Measurements from ENCODE around the gene RNF5.
"Not testable (repeated sequence)": the region's sequence is repeated elsewhere in the genome, so short reads cannot be mapped to it uniquely, and the experiment has no call there.

RNF5 gene

DNA sequence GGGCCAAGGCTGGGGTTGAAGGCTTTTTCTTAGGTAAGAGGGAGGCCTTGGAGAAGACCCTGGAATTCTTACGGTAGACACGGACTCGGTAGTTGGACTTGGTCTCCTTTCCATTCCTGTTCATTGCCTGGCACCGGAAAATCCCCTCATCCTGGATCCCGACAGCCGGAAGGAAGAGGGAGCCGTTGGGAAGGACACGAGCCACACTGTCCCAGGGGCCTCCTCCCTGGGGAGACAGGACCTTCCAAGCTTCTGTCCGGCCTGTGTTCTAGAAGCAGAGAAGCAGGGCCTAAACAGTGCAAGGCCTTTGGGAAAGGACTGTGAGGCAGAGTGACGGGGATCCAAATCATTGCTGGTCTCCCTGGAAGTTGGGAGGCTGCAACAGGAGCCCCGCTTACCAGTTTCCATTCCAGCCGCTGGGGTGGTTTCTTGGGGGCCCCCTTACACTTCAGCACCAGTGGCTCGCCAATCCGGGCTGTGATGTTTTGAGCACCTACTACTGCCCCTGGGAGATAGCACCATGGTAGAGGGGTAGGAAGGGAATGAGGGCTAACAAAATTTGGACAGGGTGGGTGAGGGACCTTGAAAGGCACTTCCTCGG, 5.4 kb downstream of the RNF5 start:
- Histone ChIP-seq H3K36me3 (ENCODE audit: control insufficient read depth, insufficient read depth, low read length) (peaks cover 27% of the 10 kb centered on the region), H3K4me1 (ENCODE audit: control insufficient read depth, insufficient read depth, low read length) (peaks cover 15% of the 10 kb centered on the region), H3K4me3 (ENCODE audit: insufficient read depth, low read depth, low read length) (no peak overlapping the region), H3K27me3 (ENCODE audit: control insufficient read depth, insufficient read depth, low read length, poor library complexity, severe bottlenecking) (no peaks in the 10 kb centered on the region), H3K27ac (ENCODE audit: insufficient read depth, low read depth, low read length, poor library complexity, severe bottlenecking) (no peak overlapping the region), H3K9me3 (ENCODE audit: control insufficient read depth, low read length) (no peaks in the 10 kb centered on the region)
- WGBS, 2 experiments = 92 to 93% methylated on average over 15 of the region's 15 CpGs

DNA sequence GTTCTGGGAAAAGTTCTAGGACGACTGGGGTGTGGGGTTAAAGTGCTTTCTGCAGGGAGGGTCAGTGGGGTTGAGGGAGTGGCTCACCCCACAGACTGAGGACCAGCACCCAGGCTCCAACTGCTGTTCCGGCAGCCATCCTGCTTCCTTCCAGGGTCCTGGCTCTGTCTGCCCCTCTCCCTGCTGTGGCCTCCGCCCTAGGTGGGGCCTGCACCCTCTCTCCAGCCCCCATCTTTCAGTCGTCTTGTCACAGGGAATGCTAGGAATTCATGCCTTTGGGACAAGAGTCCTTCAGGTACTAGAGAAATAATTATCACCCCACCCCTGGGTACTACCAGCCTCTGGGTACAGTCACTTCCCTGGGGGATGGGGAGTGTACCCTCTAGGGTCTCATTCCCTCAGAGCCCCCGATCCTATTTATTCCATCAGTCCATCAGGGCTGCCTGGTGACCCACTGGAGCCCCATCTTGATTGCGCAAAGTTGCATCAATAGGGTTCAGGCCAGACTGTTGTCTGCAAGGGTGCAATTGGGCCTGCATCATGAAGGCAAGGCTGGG, 6.0 kb downstream of the RNF5 start, which contains the start of gene AGER:
AGER (minus strand) TSS at position 170 of the 557 bp plus-strand sequence; CDS start at position 139, 31 bp downstream.
- H3K36me3 ChIP-seq (ENCODE audit: control insufficient read depth, insufficient read depth, low read length) = peaks cover 27% of the 10 kb centered on the region
- peaks cover 15% of the 10 kb centered on the region for H3K4me1 ChIP-seq (ENCODE audit: control insufficient read depth, insufficient read depth, low read length)
- H3K27ac ChIP-seq (ENCODE audit: insufficient read depth, low read depth, low read length, poor library complexity, severe bottlenecking) = no peak within 1 kb of the TSS
- 85 to 87% methylated on average over 6 of the region's 6 CpGs for WGBS, 2 experiments
- H3K27me3 ChIP-seq (ENCODE audit: control insufficient read depth, insufficient read depth, low read length, poor library complexity, severe bottlenecking) = no peaks in the 10 kb centered on the region
- no peak within 1 kb of the TSS for H3K4me3 ChIP-seq (ENCODE audit: insufficient read depth, low read depth, low read length)
- no peaks in the 10 kb centered on the region for H3K9me3 ChIP-seq (ENCODE audit: control insufficient read depth, low read length)

DNA sequence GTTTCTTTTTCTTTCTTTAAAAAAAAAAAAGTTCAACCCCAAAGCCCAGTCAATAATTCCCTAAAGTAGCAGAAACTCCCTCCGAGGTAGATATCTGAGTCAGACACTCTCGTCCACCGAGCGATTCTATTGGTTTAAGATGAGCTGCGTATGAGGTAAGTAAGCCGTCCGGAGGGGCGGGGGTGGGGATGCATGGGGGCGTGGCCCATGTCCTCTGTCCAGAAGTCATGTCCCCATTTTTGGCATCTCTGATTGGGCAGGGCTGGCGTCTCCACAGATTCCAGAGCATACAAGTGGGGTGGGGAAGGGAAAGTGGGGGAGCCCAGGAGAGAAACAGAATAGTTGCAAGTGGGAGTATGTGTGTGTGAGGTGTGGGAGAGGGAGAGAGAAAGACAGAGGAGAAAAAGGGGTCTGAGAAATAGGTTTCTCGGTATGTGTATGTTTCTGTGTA, 7.5 kb downstream of the RNF5 start:
- H3K36me3 ChIP-seq (ENCODE audit: control insufficient read depth, insufficient read depth, low read length) = peaks cover 27% of the 10 kb centered on the region
- not testable (repeated sequence) for H3K9me3 ChIP-seq (ENCODE audit: control insufficient read depth, low read length); H3K27me3 ChIP-seq (ENCODE audit: control insufficient read depth, insufficient read depth, low read length, poor library complexity, severe bottlenecking); H3K27ac ChIP-seq (ENCODE audit: insufficient read depth, low read depth, low read length, poor library complexity, severe bottlenecking); H3K4me3 ChIP-seq (ENCODE audit: insufficient read depth, low read depth, low read length)
- 31 to 38% methylated on average over 10 to 11 of the region's 11 CpGs for WGBS, 2 experiments
- H3K4me1 ChIP-seq (ENCODE audit: control insufficient read depth, insufficient read depth, low read length) = peaks cover 13% of the 10 kb centered on the region

GRCh38 chr6:32186151-32186840, 8.1 kb downstream of the RNF5 start:
- 90 to 93% methylated on average over 10 of the region's 10 CpGs for WGBS, 2 experiments
- not testable (repeated sequence) for H3K27me3 ChIP-seq (ENCODE audit: control insufficient read depth, insufficient read depth, low read length, poor library complexity, severe bottlenecking); H3K27ac ChIP-seq (ENCODE audit: insufficient read depth, low read depth, low read length, poor library complexity, severe bottlenecking); H3K9me3 ChIP-seq (ENCODE audit: control insufficient read depth, low read length); H3K4me3 ChIP-seq (ENCODE audit: insufficient read depth, low read depth, low read length)
- H3K4me1 ChIP-seq (ENCODE audit: control insufficient read depth, insufficient read depth, low read length) = peaks cover 16% of the 10 kb centered on the region
- peaks cover 27% of the 10 kb centered on the region for H3K36me3 ChIP-seq (ENCODE audit: control insufficient read depth, insufficient read depth, low read length)

- Histone ChIP-seq H3K27ac (ENCODE audit: insufficient read depth, low read depth, low read length, poor library complexity, severe bottlenecking) (no peak overlapping the region), H3K36me3 (ENCODE audit: control insufficient read depth, insufficient read depth, low read length) (peaks cover 24% of the 10 kb centered on the region)
- 96% methylated on average over 12 of the region's 12 CpGs for WGBS, 2 experiments
These were observed 9.0 kb downstream of the RNF5 start for GRCh38 chr6:32187009-32187709.

GRCh38 chr6:32187725-32188380, 9.6 kb downstream of the RNF5 start:
- peaks cover 30% of the 10 kb centered on the region for H3K4me1 ChIP-seq (ENCODE audit: control insufficient read depth, insufficient read depth, low read length)
- 91% methylated on average over 18 of the region's 18 CpGs for WGBS, 2 experiments
- H3K27ac ChIP-seq (ENCODE audit: insufficient read depth, low read depth, low read length, poor library complexity, severe bottlenecking); H3K9me3 ChIP-seq (ENCODE audit: control insufficient read depth, low read length); H3K27me3 ChIP-seq (ENCODE audit: control insufficient read depth, insufficient read depth, low read length, poor library complexity, severe bottlenecking): not testable (repeated sequence)
- H3K4me3 ChIP-seq (ENCODE audit: insufficient read depth, low read depth, low read length) = peak overlapping the region; percentile 58
- peaks cover 20% of the 10 kb centered on the region for H3K36me3 ChIP-seq (ENCODE audit: control insufficient read depth, insufficient read depth, low read length)

More at GRCh38 chr6:32187009-32187709, 9.0 kb downstream of the RNF5 start:
- peaks cover 23% of the 10 kb centered on the region for H3K4me1 ChIP-seq (ENCODE audit: control insufficient read depth, insufficient read depth, low read length)
- H3K4me3 ChIP-seq (ENCODE audit: insufficient read depth, low read depth, low read length) = no peak overlapping the region
- no peaks in the 10 kb centered on the region for H3K27me3 ChIP-seq (ENCODE audit: control insufficient read depth, insufficient read depth, low read length, poor library complexity, severe bottlenecking)
- H3K9me3 ChIP-seq (ENCODE audit: control insufficient read depth, low read length) = no peaks in the 10 kb centered on the region

DNA sequence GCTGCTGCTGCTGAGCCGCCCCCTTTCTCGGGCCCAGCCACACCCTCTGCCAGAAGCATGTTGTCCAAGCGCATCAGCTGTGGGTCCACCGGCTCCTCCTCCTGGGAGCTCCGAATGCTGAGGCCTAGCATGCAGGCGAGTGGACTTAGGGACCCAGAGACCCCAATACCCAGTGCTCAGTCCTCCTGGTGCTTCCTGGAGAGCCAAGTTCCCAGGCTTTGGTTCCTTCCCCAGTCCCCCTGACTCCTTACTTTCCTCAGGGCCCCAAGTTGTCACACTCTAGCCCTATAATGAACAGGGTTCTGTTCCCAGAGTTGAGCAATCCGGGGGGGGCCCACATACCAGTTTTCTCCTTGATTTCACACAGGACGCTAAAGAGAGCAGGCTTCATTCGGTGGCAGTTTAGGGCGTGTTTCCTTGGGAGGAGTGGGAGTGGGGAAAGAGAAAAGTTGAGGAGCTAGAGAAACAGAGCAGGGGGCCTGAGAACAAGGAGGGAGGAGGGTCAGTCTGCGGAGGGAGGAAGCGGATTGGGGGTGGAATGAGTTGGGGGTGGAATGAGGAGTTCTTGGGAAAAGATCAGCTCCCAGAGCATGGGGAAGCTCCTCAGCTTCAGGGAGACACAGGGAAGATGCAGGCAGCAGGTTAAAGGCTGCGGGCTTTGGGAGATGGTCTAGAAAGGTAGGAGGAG, 10.3 kb downstream of the RNF5 start:
- Histone ChIP-seq H3K4me1 (ENCODE audit: control insufficient read depth, insufficient read depth, low read length) (peaks cover 30% of the 10 kb centered on the region), H3K9me3 (ENCODE audit: control insufficient read depth, low read length) (no peaks in the 10 kb centered on the region), H3K27ac (ENCODE audit: insufficient read depth, low read depth, low read length, poor library complexity, severe bottlenecking) (no peak overlapping the region), H3K4me3 (ENCODE audit: insufficient read depth, low read depth, low read length) (peak overlapping the region; percentile 58), H3K36me3 (ENCODE audit: control insufficient read depth, insufficient read depth, low read length) (peaks cover 16% of the 10 kb centered on the region), H3K27me3 (ENCODE audit: control insufficient read depth, insufficient read depth, low read length, poor library complexity, severe bottlenecking) (no peaks in the 10 kb centered on the region)
- 36 to 44% methylated on average over 12 to 13 of the region's 13 CpGs for WGBS, 2 experiments

DNA sequence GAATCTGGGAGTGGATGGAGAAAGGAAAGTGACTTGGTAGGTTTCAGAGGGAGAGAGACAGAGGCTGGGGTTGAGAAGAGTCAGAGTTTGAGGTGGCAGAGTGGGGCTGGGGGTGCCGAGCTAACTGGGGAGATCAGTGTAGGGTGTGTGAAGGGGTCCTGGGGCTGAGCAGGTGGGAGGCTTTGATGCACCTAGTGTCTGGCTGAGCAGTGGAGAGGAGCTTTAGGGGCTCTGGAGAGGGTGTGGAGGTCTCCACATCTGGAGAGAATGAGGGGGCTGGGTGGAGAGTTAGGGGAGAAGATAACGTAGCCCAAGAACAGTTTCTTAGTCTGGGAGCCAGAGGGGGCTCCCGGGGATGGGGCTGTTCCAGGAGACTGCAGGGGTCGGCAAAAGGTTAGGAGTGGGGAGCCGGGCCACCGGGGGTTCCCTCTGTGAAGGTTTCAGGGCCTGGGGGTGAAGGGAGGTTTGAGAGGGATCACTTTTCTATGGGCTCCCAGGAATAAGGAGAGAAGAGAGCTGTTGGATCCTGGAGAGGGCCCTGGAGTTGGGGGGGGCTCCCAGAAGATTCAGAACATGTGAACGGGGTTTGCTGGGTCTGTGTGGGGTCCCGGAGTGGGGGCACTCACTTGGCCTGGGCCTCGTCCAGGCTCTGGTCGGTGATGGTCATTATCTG, 11.0 kb downstream of the RNF5 start:
- H3K4me1 ChIP-seq (ENCODE audit: control insufficient read depth, insufficient read depth, low read length) = peaks cover 30% of the 10 kb centered on the region

GRCh38 chr6:32189742-32190053, 11.5 kb downstream of the RNF5 start:
- 7 to 14% methylated on average over 14 of the region's 23 CpGs for WGBS, 2 experiments
- no peaks in the 10 kb centered on the region for H3K9me3 ChIP-seq (ENCODE audit: control insufficient read depth, low read length)

More for the DNA sequence above, 11.0 kb downstream of the RNF5 start:
- Histone ChIP-seq H3K36me3 (ENCODE audit: control insufficient read depth, insufficient read depth, low read length) (peaks cover 12% of the 10 kb centered on the region), H3K27ac (ENCODE audit: insufficient read depth, low read depth, low read length, poor library complexity, severe bottlenecking) (no peak overlapping the region), H3K27me3 (ENCODE audit: control insufficient read depth, insufficient read depth, low read length, poor library complexity, severe bottlenecking) (no peaks in the 10 kb centered on the region), H3K9me3 (ENCODE audit: control insufficient read depth, low read length) (no peaks in the 10 kb centered on the region), H3K4me3 (ENCODE audit: insufficient read depth, low read depth, low read length) (peak overlapping the region; percentile 58)
- 5 to 10% methylated on average over 10 of the region's 10 CpGs for WGBS, 2 experiments

More at GRCh38 chr6:32189742-32190053, 11.5 kb downstream of the RNF5 start:
- Histone ChIP-seq H3K4me3 (ENCODE audit: insufficient read depth, low read depth, low read length) (peak overlapping the region; percentile 58), H3K36me3 (ENCODE audit: control insufficient read depth, insufficient read depth, low read length) (peaks cover 12% of the 10 kb centered on the region), H3K27me3 (ENCODE audit: control insufficient read depth, insufficient read depth, low read length, poor library complexity, severe bottlenecking) (no peaks in the 10 kb centered on the region), H3K27ac (ENCODE audit: insufficient read depth, low read depth, low read length, poor library complexity, severe bottlenecking) (peak overlapping the region; percentile 23), H3K4me1 (ENCODE audit: control insufficient read depth, insufficient read depth, low read length) (peaks cover 32% of the 10 kb centered on the region)

Data from ectodermal cell (in vitro differentiated cells).